HL-60 (cell line): ENCODE results near the gene PRDM1.
A peak's percentile ranks its signal among the peaks of the same experiment; 100 is the strongest.

ENCODE experiments used
- DNase-seq, 2 experiments: peaks; one replicate each; pipeline ENCODE4 v3.0.0-alpha.2; 2010 to 2020; ENCODE audit warnings: low read depth in 1 of 2, low spot score in 1 of 2
- H3K27ac ChIP-seq: fragments of 250-450 bp; sonication (Bioruptor Pico); replicated peaks from 2 replicates; pipeline ENCODE4 v1.5.1; 2020; ENCODE audit warnings: mild to moderate bottlenecking, moderate library complexity
- H3K27me3 ChIP-seq: fragments of 250-450 bp; sonication (Bioruptor Pico); 2 replicates; pipeline ENCODE4 v1.5.1; 2021; ENCODE audit warnings: mild to moderate bottlenecking, moderate library complexity; ENCODE audit not compliant: insufficient read depth, poor library complexity, severe bottlenecking
- H3K4me3 ChIP-seq: replicated peaks from 2 replicates; pipeline ENCODE4 v1.5.1; 2011; ENCODE audit warnings: mild to moderate bottlenecking, control low read depth, low read length; ENCODE audit not compliant: insufficient read depth
- GABPA ChIP-seq: IDR thresholded peaks from 2 replicates; pipeline ENCODE4 v1.6.1; 2012; ENCODE audit warnings: low read depth
- POLR2AphosphoS5 ChIP-seq: IDR thresholded peaks from 2 replicates; pipeline ENCODE4 v1.6.1; 2012; ENCODE audit warnings: low read depth
- SPI1 ChIP-seq: IDR thresholded peaks from 2 replicates; pipeline ENCODE4 v1.6.1; 2012; ENCODE audit warnings: low read depth, mild to moderate bottlenecking, borderline replicate concordance
- TF ChIP-seq, protein P1 (sequence below): IDR thresholded peaks from one replicate; pipeline ENCODE4 v1.5.1; 2011; ENCODE audit warnings: low read length, control low read depth, inconsistent platforms; ENCODE audit not compliant: insufficient read depth
- TF ChIP-seq, protein P2 (sequence below): IDR thresholded peaks from 2 replicates; pipeline ENCODE4 v1.6.1; 2012; ENCODE audit warnings: low read depth; ENCODE audit not compliant: insufficient replicate concordance

PRDM1 gene

DNA sequence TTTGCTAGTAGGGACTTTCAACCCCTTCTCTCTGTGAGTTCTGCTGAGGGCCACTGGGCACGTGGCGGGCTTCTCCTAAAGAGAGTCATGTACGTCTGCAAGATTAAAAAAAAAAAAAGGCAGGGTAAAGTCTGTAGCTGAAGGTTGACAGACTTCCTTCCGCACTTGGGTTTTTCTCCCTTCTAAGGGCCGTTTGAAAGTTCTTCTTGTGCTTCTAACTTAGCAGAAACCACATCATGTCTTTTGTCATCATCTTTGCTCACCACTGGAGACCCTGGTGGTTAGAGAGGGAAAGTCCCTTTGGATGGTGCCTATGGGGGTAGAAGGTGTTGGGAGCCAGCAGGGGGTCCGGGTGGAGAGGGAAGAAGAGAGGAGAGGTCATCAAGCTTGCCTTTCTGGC, 31.4 kb downstream of the PRDM1 start:
- peak in 1 of 2 experiments; percentile 68 for DNase-seq
- Histone ChIP-seq H3K27ac (peak overlapping the region; percentile 36), H3K4me3 (no peak overlapping the region), H3K27me3 (no peaks in the 10 kb centered on the region)
- peak; percentile 41; the same call in 1 of the 2 replicates for TF ChIP-seq SPI1
- no peak for TF ChIP-seq POLR2AphosphoS5

DNA sequence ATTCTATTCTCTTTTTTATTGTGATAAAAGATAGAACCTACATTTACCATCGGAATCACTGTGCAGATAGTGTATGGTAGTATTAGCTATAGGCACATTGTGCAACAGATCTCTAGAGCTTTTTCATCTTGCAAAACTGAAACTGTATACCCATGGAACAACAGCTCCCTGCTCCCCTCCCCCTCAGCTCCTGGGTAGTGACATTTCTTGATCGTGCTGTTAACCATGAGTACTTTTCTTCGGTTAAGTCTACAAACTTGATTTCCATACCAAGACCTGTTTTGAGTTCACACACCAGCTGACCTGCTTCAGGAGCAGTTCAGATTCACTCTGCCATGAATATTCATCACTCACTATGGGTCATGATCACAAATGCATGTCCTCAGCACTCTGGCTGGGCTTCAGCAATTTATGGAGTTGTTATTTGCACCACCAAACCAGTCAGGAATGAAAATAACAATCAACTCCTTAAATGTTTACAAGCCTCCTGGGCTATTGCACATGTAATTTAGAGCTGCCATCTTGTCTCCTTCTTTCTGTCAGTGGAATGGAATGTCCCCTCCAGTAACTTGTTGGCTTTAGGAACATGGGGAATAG, 32.8 kb downstream of the PRDM1 start:
- TF ChIP-seq GABPA (no peak), POLR2AphosphoS5 (no peak), SPI1 (no peak)
- TF ChIP-seq, protein P1, sequence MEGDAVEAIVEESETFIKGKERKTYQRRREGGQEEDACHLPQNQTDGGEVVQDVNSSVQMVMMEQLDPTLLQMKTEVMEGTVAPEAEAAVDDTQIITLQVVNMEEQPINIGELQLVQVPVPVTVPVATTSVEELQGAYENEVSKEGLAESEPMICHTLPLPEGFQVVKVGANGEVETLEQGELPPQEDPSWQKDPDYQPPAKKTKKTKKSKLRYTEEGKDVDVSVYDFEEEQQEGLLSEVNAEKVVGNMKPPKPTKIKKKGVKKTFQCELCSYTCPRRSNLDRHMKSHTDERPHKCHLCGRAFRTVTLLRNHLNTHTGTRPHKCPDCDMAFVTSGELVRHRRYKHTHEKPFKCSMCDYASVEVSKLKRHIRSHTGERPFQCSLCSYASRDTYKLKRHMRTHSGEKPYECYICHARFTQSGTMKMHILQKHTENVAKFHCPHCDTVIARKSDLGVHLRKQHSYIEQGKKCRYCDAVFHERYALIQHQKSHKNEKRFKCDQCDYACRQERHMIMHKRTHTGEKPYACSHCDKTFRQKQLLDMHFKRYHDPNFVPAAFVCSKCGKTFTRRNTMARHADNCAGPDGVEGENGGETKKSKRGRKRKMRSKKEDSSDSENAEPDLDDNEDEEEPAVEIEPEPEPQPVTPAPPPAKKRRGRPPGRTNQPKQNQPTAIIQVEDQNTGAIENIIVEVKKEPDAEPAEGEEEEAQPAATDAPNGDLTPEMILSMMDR: no peak
- TF ChIP-seq, protein P2, sequence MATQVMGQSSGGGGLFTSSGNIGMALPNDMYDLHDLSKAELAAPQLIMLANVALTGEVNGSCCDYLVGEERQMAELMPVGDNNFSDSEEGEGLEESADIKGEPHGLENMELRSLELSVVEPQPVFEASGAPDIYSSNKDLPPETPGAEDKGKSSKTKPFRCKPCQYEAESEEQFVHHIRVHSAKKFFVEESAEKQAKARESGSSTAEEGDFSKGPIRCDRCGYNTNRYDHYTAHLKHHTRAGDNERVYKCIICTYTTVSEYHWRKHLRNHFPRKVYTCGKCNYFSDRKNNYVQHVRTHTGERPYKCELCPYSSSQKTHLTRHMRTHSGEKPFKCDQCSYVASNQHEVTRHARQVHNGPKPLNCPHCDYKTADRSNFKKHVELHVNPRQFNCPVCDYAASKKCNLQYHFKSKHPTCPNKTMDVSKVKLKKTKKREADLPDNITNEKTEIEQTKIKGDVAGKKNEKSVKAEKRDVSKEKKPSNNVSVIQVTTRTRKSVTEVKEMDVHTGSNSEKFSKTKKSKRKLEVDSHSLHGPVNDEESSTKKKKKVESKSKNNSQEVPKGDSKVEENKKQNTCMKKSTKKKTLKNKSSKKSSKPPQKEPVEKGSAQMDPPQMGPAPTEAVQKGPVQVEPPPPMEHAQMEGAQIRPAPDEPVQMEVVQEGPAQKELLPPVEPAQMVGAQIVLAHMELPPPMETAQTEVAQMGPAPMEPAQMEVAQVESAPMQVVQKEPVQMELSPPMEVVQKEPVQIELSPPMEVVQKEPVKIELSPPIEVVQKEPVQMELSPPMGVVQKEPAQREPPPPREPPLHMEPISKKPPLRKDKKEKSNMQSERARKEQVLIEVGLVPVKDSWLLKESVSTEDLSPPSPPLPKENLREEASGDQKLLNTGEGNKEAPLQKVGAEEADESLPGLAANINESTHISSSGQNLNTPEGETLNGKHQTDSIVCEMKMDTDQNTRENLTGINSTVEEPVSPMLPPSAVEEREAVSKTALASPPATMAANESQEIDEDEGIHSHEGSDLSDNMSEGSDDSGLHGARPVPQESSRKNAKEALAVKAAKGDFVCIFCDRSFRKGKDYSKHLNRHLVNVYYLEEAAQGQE: no peak
- DNase-seq: peak in 1 of 2 experiments; percentile 31
- no peak overlapping the region for H3K4me3 ChIP-seq
- H3K27ac ChIP-seq: no peak overlapping the region
- H3K27me3 ChIP-seq: no peaks in the 10 kb centered on the region

DNA sequence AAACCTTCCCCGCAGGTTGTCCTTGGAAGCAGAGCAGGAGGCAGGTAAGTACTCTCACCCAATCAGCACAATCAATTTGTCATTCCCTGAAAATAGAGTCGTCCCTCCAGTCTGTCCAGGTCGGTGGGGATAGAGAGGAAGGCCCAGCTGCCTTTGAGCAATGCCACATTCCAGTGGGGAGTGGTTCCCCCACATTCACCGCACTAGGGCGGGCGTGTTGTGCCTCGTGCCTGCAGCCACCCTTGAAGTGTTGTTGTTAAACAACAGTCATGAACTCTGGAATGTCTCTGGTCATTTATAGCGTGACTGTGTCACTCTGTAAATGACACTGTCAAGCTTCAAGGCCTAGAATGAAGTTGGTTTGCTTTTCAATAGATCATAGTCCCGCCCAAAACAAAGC, 33.4 kb downstream of the PRDM1 start:
- no peaks in the 10 kb centered on the region for H3K27me3 ChIP-seq
- TF ChIP-seq, protein P2: no peak
- TF ChIP-seq, protein P1: no peak
- no peak for TF ChIP-seq SPI1
- TF ChIP-seq GABPA: no peak
- no peak for TF ChIP-seq POLR2AphosphoS5
- H3K4me3 ChIP-seq: no peak overlapping the region
- DNase-seq: no peak
- no peak overlapping the region for H3K27ac ChIP-seq

DNA sequence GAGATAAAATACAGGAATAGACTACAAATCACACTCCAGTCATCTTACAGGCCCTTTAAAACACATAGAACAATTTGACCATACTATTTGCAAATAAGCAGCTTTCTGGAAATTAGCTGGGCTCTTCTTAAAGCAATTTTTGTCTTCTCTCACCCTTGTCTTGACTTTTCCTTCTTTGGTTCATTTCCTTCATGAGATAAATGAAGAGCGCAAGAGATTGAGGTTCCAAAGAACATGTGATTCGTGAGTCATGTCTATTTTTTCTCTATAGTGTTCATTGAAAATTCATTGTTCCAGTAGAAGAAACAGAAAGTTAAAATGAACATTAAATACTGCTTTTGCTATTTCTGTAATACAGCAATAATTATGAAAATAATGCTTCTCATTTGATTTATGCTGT, 33.9 kb downstream of the PRDM1 start:
- Histone ChIP-seq H3K27me3 (no peaks in the 10 kb centered on the region), H3K27ac (no peak overlapping the region), H3K4me3 (no peak overlapping the region)
- DNase-seq: no peak
- TF ChIP-seq, protein P1: no peak
- no peak for TF ChIP-seq GABPA
- TF ChIP-seq SPI1: no peak
- TF ChIP-seq, protein P2: no peak
- TF ChIP-seq POLR2AphosphoS5: no peak
